Testis (tissue), 3 donors: Measurements from ENCODE around the gene BUD31. TPM values are rescaled to one million over a fixed set of nuclear protein-coding genes. Genes with fewer than 3 reads are reported as not detected.

ENCODE experiments used
- DNase-seq: peaks from one replicate; pipeline ENCODE4 v3.0.0-alpha.2; 2019
- H3K27ac ChIP-seq, 2 donors: fragments of 200-600 bp; sonication (generic); one replicate each; pipeline ENCODE4 v1.5.1; 2019
- H3K27me3 ChIP-seq: fragments of 200-600 bp; sonication (generic); one replicate; pipeline ENCODE4 v1.5.1; 2019
- H3K36me3 ChIP-seq: fragments of 200-600 bp; sonication (generic); one replicate; pipeline ENCODE4 v1.5.1; 2017; ENCODE audit warnings: low read depth; ENCODE audit errors: missing control alignments
- H3K4me1 ChIP-seq: fragments of 200-600 bp; sonication (generic); one replicate; pipeline ENCODE4 v1.5.1; 2019
- H3K4me3 ChIP-seq, 2 donors: fragments of 200-600 bp; sonication (generic); one replicate each; pipeline ENCODE4 v1.5.1; 2017 to 2019
- H3K9me3 ChIP-seq: fragments of 200-600 bp; sonication (generic); one replicate; pipeline ENCODE4 v1.5.1; 2017
- POLR2A ChIP-seq: fragments of 450-650 bp; IDR thresholded peaks from one replicate; pipeline ENCODE4 v1.6.1; 2017; ENCODE audit warnings: antibody characterized with exemption, mild to moderate bottlenecking, moderate library complexity
- WGBS, 2 donors: methylation state at CpG; one replicate each; pipeline ENCODE4 v1.1.5; 2018; 5-methylcytosine and 5-hydroxymethylcytosine counted together
- intact Hi-C: fragments of 100-400 bp; cut with DNase I; formaldehyde crosslinking; loops from one replicate; pipeline ENCODE4 v1.15.1; 2023; ENCODE audit warnings: low total_unique reads
- polyA plus RNA-seq: library from polyadenylated mRNA; stranded (reverse); fragments of 350-450 nt; fragmentation: Illumina TruSeq; extraction: RNeasy Lipid Tissue Mini Kit (QIAGEN cat#74804); gene quantifications from one replicate; pipeline ENCODE4 v1.2.3, GENCODE V29; 2014; ENCODE audit warnings: low read depth, low replicate concordance; ENCODE audit not compliant: insufficient read depth
- total RNA-seq, 2 donors: library from RNA; depleted of rRNA; stranded (reverse); fragments of >200 nt; gene quantifications; one replicate each; pipeline ENCODE4 v1.2.3, GENCODE V29; 2016
- TF ChIP-seq, protein P1 (sequence below), 3 experiments: fragments of 450-650 bp in 2 of 3; fragments of 200-600 bp in 1 of 3; sonication (generic) in 1 of 3; IDR thresholded peaks; one replicate each; pipeline ENCODE4 v1.5.1; 2016 to 2019; ENCODE audit warnings: antibody characterized with exemption in 3 of 3, mild to moderate bottlenecking in 2 of 3, moderate library complexity in 1 of 3

The BUD31 gene
- total and polyA plus RNA-seq, 3 donors from 2014 or later: 91.2 to 174 (median 123) TPM

DNA sequence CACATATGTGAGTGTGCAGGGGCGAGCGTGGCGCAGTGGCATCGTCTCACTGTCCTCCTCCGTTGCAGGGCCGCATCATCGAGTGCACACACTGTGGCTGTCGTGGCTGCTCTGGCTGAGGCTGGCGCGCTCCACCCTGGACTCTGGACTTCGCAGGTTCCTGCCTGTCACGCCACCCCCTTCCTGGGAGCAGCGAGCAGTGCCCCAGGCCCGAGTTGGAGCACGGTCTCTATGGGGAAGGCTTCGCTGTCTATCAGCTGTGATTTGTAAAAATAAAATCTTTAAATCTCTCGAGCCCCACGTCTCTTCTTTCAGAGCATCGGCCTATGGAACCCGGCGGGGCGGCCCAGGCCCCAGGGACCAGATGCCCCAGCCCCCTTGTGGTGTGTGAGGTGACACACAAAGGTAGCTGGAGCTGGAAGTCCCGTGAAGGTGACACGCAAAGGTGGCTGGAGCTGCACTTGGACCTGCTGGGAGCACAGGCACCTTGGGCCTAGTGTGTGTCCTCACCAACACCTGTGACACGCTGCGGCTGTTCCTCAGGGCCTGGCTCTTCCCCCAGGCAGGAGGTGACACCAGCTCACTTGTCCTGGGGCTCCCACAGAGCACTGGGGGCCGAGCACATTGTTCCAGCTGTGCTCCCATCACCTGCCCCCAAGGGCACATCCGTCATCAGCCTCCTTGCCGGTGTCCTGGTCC lies 10.7 kb downstream of the BUD31 start:
- 89 to 90% methylated on average over 13 to 29 of the region's 29 CpGs for WGBS, 2 donors
- Histone ChIP-seq H3K27me3 (no peaks in the 10 kb centered on the region), H3K36me3 (peaks cover 3% of the 10 kb centered on the region), H3K27ac (no peak overlapping the region), H3K9me3 (no peaks in the 10 kb centered on the region), H3K4me1 (no peaks in the 10 kb centered on the region), H3K4me3 (peak overlapping the region in 1 of 2 donors; percentile 3)
- intact Hi-C loops: no loop called here
- DNase-seq: no peak
- TF ChIP-seq POLR2A: no peak
- TF ChIP-seq, protein P1, sequence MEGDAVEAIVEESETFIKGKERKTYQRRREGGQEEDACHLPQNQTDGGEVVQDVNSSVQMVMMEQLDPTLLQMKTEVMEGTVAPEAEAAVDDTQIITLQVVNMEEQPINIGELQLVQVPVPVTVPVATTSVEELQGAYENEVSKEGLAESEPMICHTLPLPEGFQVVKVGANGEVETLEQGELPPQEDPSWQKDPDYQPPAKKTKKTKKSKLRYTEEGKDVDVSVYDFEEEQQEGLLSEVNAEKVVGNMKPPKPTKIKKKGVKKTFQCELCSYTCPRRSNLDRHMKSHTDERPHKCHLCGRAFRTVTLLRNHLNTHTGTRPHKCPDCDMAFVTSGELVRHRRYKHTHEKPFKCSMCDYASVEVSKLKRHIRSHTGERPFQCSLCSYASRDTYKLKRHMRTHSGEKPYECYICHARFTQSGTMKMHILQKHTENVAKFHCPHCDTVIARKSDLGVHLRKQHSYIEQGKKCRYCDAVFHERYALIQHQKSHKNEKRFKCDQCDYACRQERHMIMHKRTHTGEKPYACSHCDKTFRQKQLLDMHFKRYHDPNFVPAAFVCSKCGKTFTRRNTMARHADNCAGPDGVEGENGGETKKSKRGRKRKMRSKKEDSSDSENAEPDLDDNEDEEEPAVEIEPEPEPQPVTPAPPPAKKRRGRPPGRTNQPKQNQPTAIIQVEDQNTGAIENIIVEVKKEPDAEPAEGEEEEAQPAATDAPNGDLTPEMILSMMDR (IDR thresholded peaks at IDR 0.05): no peak

DNA sequence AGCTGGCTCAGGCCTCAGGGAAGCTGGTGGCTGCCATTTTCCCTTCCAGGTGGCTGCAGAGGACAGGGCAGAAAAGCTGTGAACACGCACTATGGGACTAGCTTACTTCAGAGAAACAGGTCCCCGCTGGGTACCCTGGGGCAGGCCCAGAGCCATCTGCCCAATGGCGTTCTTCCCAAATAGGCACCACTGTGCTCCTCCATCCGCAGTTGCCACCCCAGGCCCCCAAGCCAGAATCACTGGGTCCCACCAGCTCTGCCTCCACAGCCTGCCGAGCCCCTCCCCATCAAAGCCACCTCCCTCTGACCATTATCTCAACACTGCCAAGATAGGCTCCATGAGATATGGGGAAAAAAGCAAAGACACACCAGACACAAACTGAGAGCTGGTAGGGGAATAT lies 11.4 kb downstream of the BUD31 start:
- no peaks in the 10 kb centered on the region for H3K4me1 ChIP-seq
- H3K27me3 ChIP-seq: no peaks in the 10 kb centered on the region
- TF ChIP-seq, protein P1 (IDR thresholded peaks at IDR 0.05): no peak
- TF ChIP-seq POLR2A: no peak
- WGBS, 2 donors: 79 to 89% methylated on average over 5 of the region's 5 CpGs
- peaks cover 3% of the 10 kb centered on the region for H3K36me3 ChIP-seq
- no peak overlapping the region for H3K27ac ChIP-seq
- DNase-seq: no peak
- peak overlapping the region; percentile 3 to 9 for H3K4me3 ChIP-seq
- intact Hi-C loops: no loop called here
- no peaks in the 10 kb centered on the region for H3K9me3 ChIP-seq

DNA sequence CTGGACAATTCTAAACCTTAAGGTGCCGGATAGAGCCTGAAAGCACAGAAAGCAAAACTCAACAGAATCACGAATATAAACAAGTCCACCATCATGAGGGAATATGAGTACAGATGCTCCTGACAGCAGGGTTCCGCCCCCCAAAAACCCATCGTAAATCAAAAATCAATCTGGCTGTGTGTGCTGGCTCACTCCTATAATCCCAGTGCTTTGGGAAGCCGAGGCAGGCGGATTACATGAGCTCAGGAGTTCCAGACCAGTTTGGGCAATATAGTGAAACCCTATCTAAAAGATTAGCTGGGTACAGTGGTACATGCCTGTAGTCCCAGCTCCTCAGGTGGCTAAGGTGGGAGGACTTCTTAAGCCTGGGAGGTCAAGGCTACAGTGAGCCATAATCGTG lies 12.2 kb downstream of the BUD31 start:
- Histone ChIP-seq H3K27me3 (no peaks in the 10 kb centered on the region), H3K9me3 (no peaks in the 10 kb centered on the region), H3K27ac (no peak overlapping the region), H3K36me3 (peaks cover 3% of the 10 kb centered on the region), H3K4me1 (no peaks in the 10 kb centered on the region), H3K4me3 (no peak overlapping the region)
- DNase-seq: no peak
- intact Hi-C loops: no loop called here
- 77 to 81% methylated on average over 7 of the region's 7 CpGs for WGBS, 2 donors
- TF ChIP-seq, protein P1 (IDR thresholded peaks at IDR 0.05): no peak
- no peak for TF ChIP-seq POLR2A

DNA sequence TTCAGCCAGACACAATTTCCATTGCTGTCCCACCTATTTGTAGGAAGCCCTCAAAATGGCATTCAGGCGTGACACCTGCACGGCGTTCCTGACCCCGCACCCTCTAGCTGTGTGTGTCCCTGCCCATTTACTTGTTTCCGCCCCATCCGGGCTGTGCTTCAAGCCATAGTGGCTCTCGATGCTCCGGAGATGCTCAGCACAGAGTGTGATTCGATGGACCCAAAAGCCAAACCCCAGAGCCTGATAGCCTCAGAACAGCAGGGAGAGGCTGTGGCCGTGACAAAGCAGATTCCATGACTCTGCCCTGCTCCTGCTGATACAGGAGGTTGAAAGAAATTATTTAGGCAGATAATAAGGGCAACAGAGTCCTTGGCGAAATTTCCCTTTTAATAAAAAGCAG lies 13.4 kb downstream of the BUD31 start:
- WGBS, 2 donors: 56 to 82% methylated on average over 11 of the region's 11 CpGs
- no peaks in the 10 kb centered on the region for H3K27me3 ChIP-seq
- H3K36me3 ChIP-seq: peaks cover 3% of the 10 kb centered on the region
- no peaks in the 10 kb centered on the region for H3K9me3 ChIP-seq
- DNase-seq: no peak
- intact Hi-C loops: no loop called here
- H3K4me3 ChIP-seq: no peak overlapping the region
- no peaks in the 10 kb centered on the region for H3K4me1 ChIP-seq
- TF ChIP-seq POLR2A: no peak
- TF ChIP-seq, protein P1 (IDR thresholded peaks at IDR 0.05): no peak
- no peak overlapping the region for H3K27ac ChIP-seq

DNA sequence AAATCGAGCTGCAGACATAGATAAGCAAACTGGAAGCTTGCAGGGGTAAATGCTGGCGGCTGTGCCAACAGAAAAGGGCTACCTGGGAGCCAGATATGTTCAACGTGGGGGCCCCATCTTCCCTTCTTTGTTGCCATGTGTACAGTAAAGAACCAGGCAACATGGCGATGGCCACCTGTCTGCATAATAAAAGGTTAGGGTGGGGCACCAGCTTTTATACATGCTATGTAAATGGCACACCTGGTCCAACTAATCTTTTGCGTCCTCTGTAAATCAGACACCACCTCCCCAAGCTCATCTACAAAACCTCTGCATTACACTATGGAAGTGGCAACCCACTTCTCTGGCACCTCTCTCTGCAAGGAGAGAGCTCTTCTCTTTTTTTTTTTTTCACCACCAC lies 13.9 kb downstream of the BUD31 start:
- no peak for DNase-seq
- Histone ChIP-seq H3K36me3 (peaks cover 3% of the 10 kb centered on the region), H3K27me3 (no peaks in the 10 kb centered on the region), H3K4me3 (no peak overlapping the region), H3K9me3 (no peaks in the 10 kb centered on the region), H3K27ac (no peak overlapping the region), H3K4me1 (no peaks in the 10 kb centered on the region)
- 62 to 75% methylated on average over 5 of the region's 5 CpGs for WGBS, 2 donors
- no peak for TF ChIP-seq POLR2A
- TF ChIP-seq, protein P1 (IDR thresholded peaks at IDR 0.05): no peak
- intact Hi-C loops: no loop called here
